ENCODE measurements around the gene ACVRL1.

GRCh38 chr12:51867371-51867770 is 39.9 kb upstream of the ACVRL1 start:
- TF ChIP-seq, protein P1, sequence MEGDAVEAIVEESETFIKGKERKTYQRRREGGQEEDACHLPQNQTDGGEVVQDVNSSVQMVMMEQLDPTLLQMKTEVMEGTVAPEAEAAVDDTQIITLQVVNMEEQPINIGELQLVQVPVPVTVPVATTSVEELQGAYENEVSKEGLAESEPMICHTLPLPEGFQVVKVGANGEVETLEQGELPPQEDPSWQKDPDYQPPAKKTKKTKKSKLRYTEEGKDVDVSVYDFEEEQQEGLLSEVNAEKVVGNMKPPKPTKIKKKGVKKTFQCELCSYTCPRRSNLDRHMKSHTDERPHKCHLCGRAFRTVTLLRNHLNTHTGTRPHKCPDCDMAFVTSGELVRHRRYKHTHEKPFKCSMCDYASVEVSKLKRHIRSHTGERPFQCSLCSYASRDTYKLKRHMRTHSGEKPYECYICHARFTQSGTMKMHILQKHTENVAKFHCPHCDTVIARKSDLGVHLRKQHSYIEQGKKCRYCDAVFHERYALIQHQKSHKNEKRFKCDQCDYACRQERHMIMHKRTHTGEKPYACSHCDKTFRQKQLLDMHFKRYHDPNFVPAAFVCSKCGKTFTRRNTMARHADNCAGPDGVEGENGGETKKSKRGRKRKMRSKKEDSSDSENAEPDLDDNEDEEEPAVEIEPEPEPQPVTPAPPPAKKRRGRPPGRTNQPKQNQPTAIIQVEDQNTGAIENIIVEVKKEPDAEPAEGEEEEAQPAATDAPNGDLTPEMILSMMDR (IDR thresholded peaks at IDR 0.05): no peak
- TF ChIP-seq POLR2AphosphoS5 (IDR thresholded peaks at IDR 0.05): no peak

Measured in transverse colon (tissue), 4 donors.